Measurements from ENCODE around the gene SH3RF2.
"Not testable (repeated sequence)": the region's sequence is repeated elsewhere in the genome, so short reads cannot be mapped to it uniquely, and the experiment has no call there.

The SH3RF2 gene, protein sequence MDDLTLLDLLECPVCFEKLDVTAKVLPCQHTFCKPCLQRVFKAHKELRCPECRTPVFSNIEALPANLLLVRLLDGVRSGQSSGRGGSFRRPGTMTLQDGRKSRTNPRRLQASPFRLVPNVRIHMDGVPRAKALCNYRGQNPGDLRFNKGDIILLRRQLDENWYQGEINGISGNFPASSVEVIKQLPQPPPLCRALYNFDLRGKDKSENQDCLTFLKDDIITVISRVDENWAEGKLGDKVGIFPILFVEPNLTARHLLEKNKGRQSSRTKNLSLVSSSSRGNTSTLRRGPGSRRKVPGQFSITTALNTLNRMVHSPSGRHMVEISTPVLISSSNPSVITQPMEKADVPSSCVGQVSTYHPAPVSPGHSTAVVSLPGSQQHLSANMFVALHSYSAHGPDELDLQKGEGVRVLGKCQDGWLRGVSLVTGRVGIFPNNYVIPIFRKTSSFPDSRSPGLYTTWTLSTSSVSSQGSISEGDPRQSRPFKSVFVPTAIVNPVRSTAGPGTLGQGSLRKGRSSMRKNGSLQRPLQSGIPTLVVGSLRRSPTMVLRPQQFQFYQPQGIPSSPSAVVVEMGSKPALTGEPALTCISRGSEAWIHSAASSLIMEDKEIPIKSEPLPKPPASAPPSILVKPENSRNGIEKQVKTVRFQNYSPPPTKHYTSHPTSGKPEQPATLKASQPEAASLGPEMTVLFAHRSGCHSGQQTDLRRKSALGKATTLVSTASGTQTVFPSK
- total RNA-seq = 0 to 0.19 (median 0) reads per million in 3 experiments

- no peak for DNase-seq
These were observed at the start of gene SH3RF2 for GRCh38 chr5:145936401-145937131. SH3RF2 (plus strand) TSS chr5:145936578; CDS start chr5:145937929, 1,351 bp downstream.

GRCh38 chr5:145887217-145887616 is 49.2 kb upstream of the SH3RF2 start:
- no peak for DNase-seq

- no peak for DNase-seq
These were observed 48.3 kb upstream of the SH3RF2 start for GRCh38 chr5:145887976-145888574.

GRCh38 chr5:145889611-145890010 is 46.8 kb upstream of the SH3RF2 start:
- DNase-seq = no peak

DNA sequence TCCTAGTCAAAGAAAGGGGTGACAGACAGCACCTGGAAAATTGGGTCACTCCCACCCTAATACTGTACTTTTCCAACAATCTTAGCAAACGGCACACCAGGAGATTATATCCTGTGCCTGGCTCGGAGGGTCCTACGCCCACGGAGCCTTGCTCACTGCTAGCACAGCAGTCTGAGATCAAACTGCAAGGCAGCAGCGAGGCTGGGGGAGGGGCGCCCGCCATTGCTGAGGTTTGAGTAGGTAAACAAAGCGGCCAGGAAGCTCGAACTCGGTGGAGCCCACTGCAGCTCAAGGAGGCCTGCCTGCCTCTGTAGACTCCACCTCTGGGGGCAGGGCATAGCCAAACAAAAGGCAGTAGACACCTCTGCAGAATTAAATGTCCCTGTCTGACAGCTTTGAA is 45.0 kb upstream of the SH3RF2 start:
- not testable (repeated sequence) for DNase-seq

GRCh38 chr5:145898171-145898570 is 38.2 kb upstream of the SH3RF2 start:
- DNase-seq = no peak

GRCh38 chr5:145902421-145902820 is 34.0 kb upstream of the SH3RF2 start:
- no peak for DNase-seq

DNA sequence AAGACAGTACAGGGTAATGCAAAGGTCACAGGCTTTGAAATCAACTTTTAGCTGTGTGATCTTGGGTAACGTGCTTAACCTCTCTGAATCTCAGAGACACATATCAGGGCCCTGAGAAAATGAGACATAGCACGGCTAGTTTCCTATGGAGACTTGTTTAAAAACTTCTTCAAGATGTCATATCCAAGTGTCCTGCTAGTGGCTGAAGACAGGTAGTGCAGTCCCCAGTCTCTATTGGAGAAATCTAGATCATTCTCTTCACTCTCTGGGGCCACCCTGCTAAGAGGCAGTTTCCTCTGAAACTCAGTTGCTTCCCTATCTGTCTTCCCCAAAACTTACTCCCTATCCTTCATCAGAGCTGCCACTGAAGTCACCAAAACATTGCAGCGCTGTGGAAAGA is 33.3 kb upstream of the SH3RF2 start:
- DNase-seq = no peak

GRCh38 chr5:145903867-145904266 is 32.5 kb upstream of the SH3RF2 start:
- DNase-seq = no peak

GRCh38 chr5:145904743-145905142 is 31.6 kb upstream of the SH3RF2 start:
- DNase-seq = no peak

GRCh38 chr5:145906401-145906800 is 30.0 kb upstream of the SH3RF2 start:
- DNase-seq = no peak

DNA sequence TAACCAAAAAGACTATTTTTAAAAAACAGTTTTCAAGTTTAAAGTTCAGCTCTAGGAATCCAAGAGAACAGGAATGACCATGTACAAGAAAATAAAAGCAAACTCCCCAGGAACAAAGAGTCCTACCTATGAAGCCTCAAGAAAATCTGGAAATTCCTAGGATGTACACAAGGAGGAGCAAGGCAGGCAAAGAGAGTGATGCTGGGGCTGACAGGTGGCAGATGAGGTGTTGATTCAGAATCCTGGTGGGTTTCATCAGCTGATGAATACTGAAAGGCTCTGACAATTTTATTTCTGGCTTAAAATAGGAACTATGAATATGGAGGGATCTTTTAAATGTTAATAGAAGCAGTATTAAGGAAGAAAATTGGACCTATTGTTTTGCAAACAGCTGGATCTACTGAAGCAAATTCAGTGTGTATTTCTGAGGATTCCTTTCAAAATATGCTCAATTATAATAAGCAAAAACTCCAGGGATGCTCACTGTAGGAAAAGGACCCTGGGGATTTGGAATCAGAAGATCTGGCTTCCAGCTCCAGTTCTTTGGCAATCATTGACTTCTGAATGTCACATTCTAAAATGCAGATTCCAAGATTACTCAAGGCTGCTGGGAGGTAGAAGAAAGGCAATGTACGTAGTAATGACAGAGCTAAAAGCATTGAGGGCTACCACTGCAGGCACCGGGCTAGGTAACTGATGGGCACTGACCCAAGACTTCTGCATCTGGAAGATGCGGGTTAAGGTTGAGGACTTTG is 28.0 kb upstream of the SH3RF2 start:
- DNase-seq = no peak

GRCh38 chr5:145911164-145911563 is 25.2 kb upstream of the SH3RF2 start:
- no peak for DNase-seq

GRCh38 chr5:145912019-145912418 is 24.4 kb upstream of the SH3RF2 start:
- DNase-seq = no peak

DNA sequence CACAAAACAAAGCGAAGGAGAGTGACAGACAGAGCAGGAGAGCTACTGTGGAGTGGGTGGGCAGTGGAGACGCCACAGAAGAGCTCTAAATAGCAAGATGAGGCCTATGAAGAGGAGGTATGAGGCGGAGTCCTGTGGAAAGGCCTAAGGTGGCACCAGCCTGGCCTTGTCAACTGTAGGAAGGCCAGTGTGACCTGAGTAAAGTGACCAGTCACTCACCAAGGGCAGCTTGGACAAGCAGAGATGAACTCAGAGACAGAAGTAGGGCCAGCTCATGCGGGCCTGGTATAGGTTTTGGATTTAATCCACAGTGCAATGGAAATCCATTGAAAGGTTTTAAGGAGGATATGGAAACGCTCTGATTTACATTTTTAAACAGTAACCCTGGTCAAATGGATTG is 23.8 kb upstream of the SH3RF2 start:
- no peak for DNase-seq

DNA sequence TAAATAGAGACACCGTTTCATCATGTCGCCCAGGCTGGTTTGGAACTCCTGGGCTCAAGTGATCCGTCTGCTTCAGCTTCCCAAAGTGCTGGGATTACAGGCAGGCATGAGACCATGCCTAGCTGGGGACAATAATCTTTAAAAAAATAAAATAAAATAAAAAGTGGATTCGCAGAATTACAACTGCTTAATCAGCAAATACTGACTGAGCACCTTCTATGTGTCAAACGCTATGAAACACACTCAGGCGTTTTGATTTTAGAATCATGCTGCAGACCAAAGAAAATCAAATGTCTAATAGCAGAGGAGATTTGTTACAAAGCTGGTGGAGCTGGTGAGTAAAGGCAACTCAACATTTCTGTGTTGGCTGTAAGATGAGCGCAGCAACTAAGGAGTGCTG is 22.7 kb upstream of the SH3RF2 start:
- no peak for DNase-seq

DNA sequence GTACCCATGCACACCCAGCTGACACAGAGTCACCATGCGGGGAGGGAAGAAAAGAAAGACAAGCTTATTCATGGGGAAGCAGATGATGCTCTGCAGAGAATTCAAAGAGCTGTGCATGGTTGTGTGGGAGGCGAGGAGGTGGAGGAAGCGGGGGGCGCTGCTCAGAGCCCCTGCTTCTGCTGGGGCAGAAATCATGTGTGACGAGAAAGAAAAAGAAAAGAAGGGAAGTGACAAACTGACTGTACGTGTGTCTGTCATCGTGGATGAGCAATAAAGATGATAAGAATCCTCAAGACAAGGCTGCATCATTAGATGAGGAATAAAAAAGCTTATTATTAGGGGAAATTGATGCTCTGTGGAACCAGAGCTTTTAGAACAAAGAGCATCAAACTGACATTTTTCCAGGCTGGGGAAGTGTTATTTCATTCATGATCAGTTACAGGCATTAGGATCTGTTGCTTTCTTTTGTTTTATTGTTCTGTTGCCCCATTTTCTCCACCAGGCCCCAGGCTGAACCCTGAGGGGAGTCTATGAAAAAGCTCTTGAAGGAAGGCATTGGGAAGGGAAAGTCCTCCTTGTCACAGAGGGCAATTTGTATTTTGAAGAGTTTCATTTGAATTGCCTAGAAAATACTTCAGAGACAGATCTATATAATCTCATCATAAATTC is 20.3 kb upstream of the SH3RF2 start:
- no peak for DNase-seq

DNA sequence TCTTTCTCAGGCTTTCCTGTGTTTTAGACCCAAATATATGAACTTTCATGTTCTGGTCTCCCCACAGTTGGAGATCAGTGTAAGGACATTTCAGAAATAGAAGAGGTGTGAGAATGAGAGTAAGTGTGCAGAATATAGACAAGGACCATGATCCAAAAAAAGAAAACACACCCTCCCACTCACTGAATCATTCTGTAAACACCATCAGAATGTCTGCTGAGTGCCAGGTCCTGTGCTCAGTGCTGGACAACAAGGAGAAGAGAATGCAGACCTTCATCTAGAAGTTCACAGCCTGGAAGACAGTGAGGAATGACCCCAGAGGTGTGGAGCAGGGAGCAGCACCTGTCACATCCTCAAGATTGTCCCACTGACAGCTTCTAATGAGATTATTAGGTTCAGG is 19.1 kb upstream of the SH3RF2 start:
- DNase-seq = no peak

DNA sequence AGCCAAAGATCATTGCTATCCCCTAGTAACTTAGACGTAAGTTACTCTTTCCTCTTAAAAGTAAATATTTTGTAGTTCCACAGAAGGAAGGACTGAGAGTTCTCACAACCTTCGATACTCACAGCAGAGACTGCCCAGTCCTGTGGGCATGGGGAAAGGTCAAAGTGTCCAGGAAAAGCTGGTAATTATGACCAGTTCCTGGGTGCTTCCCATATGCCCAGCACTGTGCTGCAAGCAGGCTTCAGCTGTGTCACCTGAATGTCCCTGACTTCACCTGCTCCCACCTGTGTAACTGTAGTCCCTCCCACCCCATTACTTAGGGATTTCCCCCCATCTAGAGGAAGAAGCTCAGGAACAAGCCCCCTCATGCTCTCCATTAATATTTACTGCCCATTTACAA is 18.0 kb upstream of the SH3RF2 start:
- DNase-seq = no peak

DNA sequence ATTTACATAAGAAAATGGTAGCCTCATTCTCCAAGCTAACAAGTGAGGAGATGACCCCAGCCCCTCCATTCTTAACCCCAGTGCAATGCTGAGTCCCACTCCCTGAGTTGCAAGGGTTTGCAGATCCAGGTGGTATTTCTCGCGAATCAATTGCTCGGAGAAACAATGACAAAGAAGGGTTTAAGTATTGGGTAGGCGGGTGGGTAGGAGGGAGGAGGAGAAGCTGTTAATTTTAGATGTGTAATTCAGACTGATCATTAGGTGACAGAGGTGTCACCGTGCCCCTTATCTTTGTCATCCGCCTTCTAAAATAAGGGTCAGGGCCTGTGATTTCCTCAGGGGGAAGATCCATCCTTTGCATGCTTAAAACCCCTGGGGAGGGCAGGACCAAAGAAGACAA is 17.0 kb upstream of the SH3RF2 start:
- DNase-seq = no peak

- no peak for DNase-seq
These were observed 15.7 kb upstream of the SH3RF2 start for GRCh38 chr5:145920542-145921210.
